OCI-LY7 (cell line): ENCODE results near the gene COL1A2. TPM values are rescaled to one million over a fixed set of nuclear protein-coding genes. Genes with fewer than 3 reads are reported as not detected.
A peak's percentile ranks its signal among the peaks of the same experiment; 100 is the strongest.

Source experiments
- BruUV-seq: library from RNA; stranded (reverse); fragments of 400-500 nt; replicated peaks from 2 replicates; lab custom pipeline; 2021; lab: Mats Ljungman, UMichigan
- CTCF ChIA-PET: fragments of 300-600 bp; sonication (Branson Sonifier 250); formaldehyde crosslinking; loops from one replicate; lab custom pipeline; 2022; ENCODE audit warnings: antibody characterized with exemption; ENCODE audit not compliant: unreplicated experiment; lab: Charles Lee
- POLR2A ChIA-PET: fragments of 300-600 bp; sonication (Branson Sonifier 250); formaldehyde crosslinking; loops from one replicate; lab custom pipeline; 2022; ENCODE audit warnings: antibody characterized with exemption; lab: Charles Lee
- DNase-seq: peaks from one replicate; pipeline ENCODE4 v3.0.0-alpha.2; 2015; ENCODE audit warnings: low spot score
- H2AFZ ChIP-seq: fragments of 200-600 bp; sonication (generic), shearing (Covaris generic); 2 replicates; pipeline ENCODE4 v1.6.1; 2014; ENCODE audit warnings: mild to moderate bottlenecking, antibody characterized with exemption, low read length, moderate library complexity
- H3K27ac ChIP-seq: fragments of 200-600 bp; sonication (generic); 2 replicates; pipeline ENCODE4 v1.5.1; 2014; ENCODE audit warnings: mixed run types, low read depth, mild to moderate bottlenecking, moderate library complexity, low read length, inconsistent platforms; ENCODE audit not compliant: poor library complexity, severe bottlenecking
- H3K36me3 ChIP-seq: fragments of 200-600 bp; sonication (generic); 2 replicates; pipeline ENCODE4 v1.6.1; 2014; ENCODE audit warnings: mild to moderate bottlenecking, antibody characterized with exemption, low read length, moderate library complexity, mixed read lengths; ENCODE audit not compliant: insufficient read depth
- H3K4me1 ChIP-seq: fragments of 200-600 bp; sonication (generic); 2 replicates; pipeline ENCODE4 v1.5.1; 2014; ENCODE audit warnings: mild to moderate bottlenecking, low read length; ENCODE audit not compliant: insufficient read depth, poor library complexity, severe bottlenecking
- H3K4me2 ChIP-seq: fragments of 200-600 bp; sonication (generic); 2 replicates; pipeline ENCODE4 v1.6.1; 2014; ENCODE audit warnings: mild to moderate bottlenecking, low read length
- H3K4me3 ChIP-seq: fragments of 200-600 bp; sonication (generic); 2 replicates; pipeline ENCODE4 v1.5.1; 2014; ENCODE audit warnings: mild to moderate bottlenecking, low read depth, low read length; ENCODE audit not compliant: poor library complexity, severe bottlenecking
- H3K79me2 ChIP-seq: fragments of 200-600 bp; sonication (generic); 2 replicates; pipeline ENCODE4 v1.6.1; 2016; ENCODE audit warnings: low read depth, mild to moderate bottlenecking, low read length, moderate library complexity, mixed read lengths; ENCODE audit not compliant: insufficient read depth
- H3K9me2 ChIP-seq: fragments of 200-600 bp; sonication (generic); 2 replicates; pipeline ENCODE4 v1.6.1; 2016; ENCODE audit warnings: mild to moderate bottlenecking, low read length, mixed read lengths; ENCODE audit not compliant: insufficient read depth
- H3K9me3 ChIP-seq: fragments of 200-600 bp; sonication (generic); 2 replicates; pipeline ENCODE4 v1.6.1; 2014; ENCODE audit warnings: mild to moderate bottlenecking, mixed run types, low read length, mixed read lengths
- H4K20me1 ChIP-seq: fragments of 200-600 bp; sonication (generic); 2 replicates; pipeline ENCODE4 v1.6.1; 2014; ENCODE audit warnings: mild to moderate bottlenecking, antibody characterized with exemption, low read length, moderate library complexity, mixed read lengths; ENCODE audit not compliant: insufficient read depth
- CTCF ChIP-seq: fragments of 200-600 bp; sonication (generic); conservative IDR thresholded peaks from 2 replicates; pipeline ENCODE4 v1.5.1; 2014; ENCODE audit warnings: mild to moderate bottlenecking, antibody characterized with exemption, low read length, moderate library complexity, mixed read lengths
- EZH2phosphoT487 ChIP-seq: fragments of 200-600 bp; sonication (generic); IDR thresholded peaks from 2 replicates; pipeline ENCODE4 v1.6.1; 2018; ENCODE audit warnings: low read depth, borderline replicate concordance, mild to moderate bottlenecking, mixed run types, antibody characterized with exemption, low read length, moderate library complexity, mixed read lengths
- intact Hi-C: fragments of 100-400 bp; cut with micrococcal nuclease; formaldehyde crosslinking; loops from one replicate; pipeline ENCODE4 v1.10.0; 2022; ENCODE audit not compliant: unreplicated experiment
- total RNA-seq, 2 experiments: library from RNA; depleted of rRNA in 1 of 2; stranded (reverse); fragments of >200 nt in 1 of 2; shearing (Covaris generic) in 1 of 2; gene quantifications; 2 replicates each; pipeline ENCODE4 v1.2.3, GENCODE V29; 2014 to 2022

The COL1A2 gene
- total RNA-seq, 2 experiments from 2014 or later: not detected

GRCh38 chr7:94436018-94436604 is 41.4 kb downstream of the COL1A2 start:
- Histone ChIP-seq H3K27ac (no peak overlapping the region), H3K36me3 (no peaks in the 10 kb centered on the region), H3K4me3 (no peak overlapping the region), H3K9me2 (no peaks in the 10 kb centered on the region), H2AFZ (no peak overlapping the region), H3K9me3 (no peaks in the 10 kb centered on the region), H4K20me1 (no peaks in the 10 kb centered on the region), H3K79me2 (no peaks in the 10 kb centered on the region), H3K4me2 (no peak overlapping the region), H3K4me1 (no peaks in the 10 kb centered on the region)
- ChIA-PET CTCF (no interaction called here), POLR2A (interaction anchor here (1.1 kb wide), 1 partner anchor 14 kb away, joined by 4 read pairs; no protein-coding TSS in a partner anchor)
- intact Hi-C loops: no loop called here
- peak; percentile 67 for DNase-seq
- no TSS peak for BruUV-seq
- TF ChIP-seq EZH2phosphoT487: no peak
- peak; percentile 93 for TF ChIP-seq CTCF

DNA sequence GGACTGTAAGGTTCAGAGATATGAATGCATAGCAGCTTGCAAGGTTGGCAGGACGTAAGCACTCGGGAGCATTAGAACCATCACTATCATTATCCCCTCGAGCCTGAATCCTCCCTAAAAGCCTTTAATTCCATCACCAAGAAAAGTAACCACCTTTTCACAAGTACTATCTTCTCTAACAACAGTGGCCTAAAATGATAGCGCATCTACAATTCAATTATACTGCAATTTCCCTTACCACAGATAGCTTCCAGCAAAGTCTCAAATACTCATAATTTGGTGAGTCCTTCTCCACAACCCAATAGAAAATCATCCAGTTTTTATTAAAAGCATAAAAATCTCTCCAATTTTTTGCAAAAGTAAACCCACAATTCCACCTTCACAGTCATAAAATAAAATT is 42.0 kb downstream of the COL1A2 start:
- no peak overlapping the region for H3K4me2 ChIP-seq
- H3K4me1 ChIP-seq: no peaks in the 10 kb centered on the region
- CTCF ChIA-PET: no interaction called here
- no peaks in the 10 kb centered on the region for H4K20me1 ChIP-seq
- no TSS peak for BruUV-seq
- POLR2A ChIA-PET: interaction anchor here (1.0 to 1.1 kb wide), 2 partner anchors 14 to 41 kb away, joined by 3 to 4 read pairs; no protein-coding TSS in a partner anchor
- H3K9me2 ChIP-seq: no peaks in the 10 kb centered on the region
- no peak overlapping the region for H2AFZ ChIP-seq
- H3K9me3 ChIP-seq: no peaks in the 10 kb centered on the region
- intact Hi-C loops: no loop called here
- no peak overlapping the region for H3K27ac ChIP-seq
- TF ChIP-seq EZH2phosphoT487: no peak
- DNase-seq: no peak
- H3K36me3 ChIP-seq: no peaks in the 10 kb centered on the region
- H3K79me2 ChIP-seq: no peaks in the 10 kb centered on the region
- H3K4me3 ChIP-seq: no peak overlapping the region

DNA sequence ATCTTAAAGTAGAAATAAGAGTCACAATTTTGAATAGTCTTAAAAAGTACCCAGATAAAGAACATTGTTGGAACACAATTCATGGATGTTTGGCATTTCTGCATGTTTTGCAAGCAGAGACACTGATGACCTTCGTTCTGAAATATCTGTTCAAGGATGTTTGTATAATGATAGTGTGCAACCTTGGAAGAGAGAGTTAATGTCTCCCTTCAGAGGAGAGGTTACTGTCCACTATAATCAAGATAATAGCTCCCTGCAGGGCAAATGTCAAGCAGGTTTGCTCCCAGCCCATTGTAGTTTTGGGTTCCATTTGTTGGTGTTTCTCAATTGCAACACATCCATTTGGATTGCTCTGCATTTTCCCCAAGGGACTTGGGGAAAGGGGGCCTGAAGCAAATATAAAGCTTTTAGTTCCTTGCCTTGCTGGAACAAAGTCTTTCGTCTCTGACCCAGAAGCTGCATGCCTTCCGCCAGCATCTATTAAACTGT is 45.2 kb downstream of the COL1A2 start:
- ChIA-PET POLR2A (no interaction called here), CTCF (no interaction called here)
- no TSS peak for BruUV-seq
- intact Hi-C loops: no loop called here
- no peak overlapping the region for H3K27ac ChIP-seq
- no peaks in the 10 kb centered on the region for H3K9me3 ChIP-seq
- TF ChIP-seq CTCF (no peak), EZH2phosphoT487 (no peak)
- no peaks in the 10 kb centered on the region for H3K79me2 ChIP-seq
- H4K20me1 ChIP-seq: no peaks in the 10 kb centered on the region
- DNase-seq: no peak
- H3K9me2 ChIP-seq: no peaks in the 10 kb centered on the region
- no peak overlapping the region for H3K4me2 ChIP-seq
- H3K36me3 ChIP-seq: no peaks in the 10 kb centered on the region
- no peak overlapping the region for H2AFZ ChIP-seq
- no peak overlapping the region for H3K4me3 ChIP-seq
- H3K4me1 ChIP-seq: no peaks in the 10 kb centered on the region
